Measurements from ENCODE around the gene PLXDC2. TPM values are rescaled to one million over a fixed set of nuclear protein-coding genes. Genes with fewer than 3 reads are reported as not detected.

The PLXDC2 gene
- total and polyA plus RNA-seq, 2 donors (not counting 1 experiment from before 2014, with no cell fraction given), result 0.07 TPM

- Histone ChIP-seq H3K4me2 (replicated peaks; ENCODE audit: low read depth, low read length, poor library complexity, severe bottlenecking) (no peak overlapping the region), H3K36me3 (replicated peaks in 1 of 2; ENCODE audit: control extremely low read depth in 1 of 2, control insufficient read depth in 1 of 2, extremely low read depth in 1 of 2, insufficient read depth in 2 of 2, low read length in 1 of 2) (no peaks in the 10 kb centered on the region), H2AFZ (ENCODE audit: insufficient read depth, low read depth, low read length, poor library complexity, severe bottlenecking) (no peak overlapping the region), H3K9ac (ENCODE audit: low read length) (no peak overlapping the region), H3K27me3 (replicated peaks in 1 of 4; ENCODE audit: control extremely low read depth in 1 of 4, control insufficient read depth in 3 of 4, insufficient read depth in 4 of 4, low read length in 3 of 4) (no peaks in the 10 kb centered on the region), H4K20me1 (ENCODE audit: control insufficient read depth, insufficient read depth, low read length, poor library complexity, severe bottlenecking) (no peaks in the 10 kb centered on the region), H3K9me3 (ENCODE audit: control extremely low read depth in 1 of 3, control insufficient read depth in 2 of 3, insufficient read depth in 1 of 3, low read length in 2 of 3) (no peaks in the 10 kb centered on the region), H3K4me3 (ENCODE audit: control extremely low read depth in 1 of 5, extremely low read depth in 1 of 5, insufficient read depth in 1 of 5, low read depth in 2 of 5, low read length in 4 of 5) (no peak overlapping the region), H3K79me2 (ENCODE audit: control insufficient read depth, insufficient read depth, low read length) (no peaks in the 10 kb centered on the region), H3K27ac (ENCODE audit: low read length in 2 of 2) (no peak overlapping the region), H3K4me1 (ENCODE audit: control insufficient read depth in 2 of 2, insufficient read depth in 2 of 2, low read length in 2 of 2) (no peaks in the 10 kb centered on the region)
- DNase-seq (no peak), ATAC-seq (ENCODE audit: low read depth) (no peak)
- POLR2A ChIA-PET, result no interaction called here
- Mint-ChIP-seq H3K27ac (no peak overlapping the region), H3K27me3 (no peaks in the 10 kb centered on the region), H3K4me3 (no peak overlapping the region), H3K9me3 (ENCODE audit: insufficient read depth) (no peaks in the 10 kb centered on the region), H3K4me1 (no peaks in the 10 kb centered on the region)
- CTCF ChIA-PET, result no interaction called here
- TF ChIP-seq, protein P1, sequence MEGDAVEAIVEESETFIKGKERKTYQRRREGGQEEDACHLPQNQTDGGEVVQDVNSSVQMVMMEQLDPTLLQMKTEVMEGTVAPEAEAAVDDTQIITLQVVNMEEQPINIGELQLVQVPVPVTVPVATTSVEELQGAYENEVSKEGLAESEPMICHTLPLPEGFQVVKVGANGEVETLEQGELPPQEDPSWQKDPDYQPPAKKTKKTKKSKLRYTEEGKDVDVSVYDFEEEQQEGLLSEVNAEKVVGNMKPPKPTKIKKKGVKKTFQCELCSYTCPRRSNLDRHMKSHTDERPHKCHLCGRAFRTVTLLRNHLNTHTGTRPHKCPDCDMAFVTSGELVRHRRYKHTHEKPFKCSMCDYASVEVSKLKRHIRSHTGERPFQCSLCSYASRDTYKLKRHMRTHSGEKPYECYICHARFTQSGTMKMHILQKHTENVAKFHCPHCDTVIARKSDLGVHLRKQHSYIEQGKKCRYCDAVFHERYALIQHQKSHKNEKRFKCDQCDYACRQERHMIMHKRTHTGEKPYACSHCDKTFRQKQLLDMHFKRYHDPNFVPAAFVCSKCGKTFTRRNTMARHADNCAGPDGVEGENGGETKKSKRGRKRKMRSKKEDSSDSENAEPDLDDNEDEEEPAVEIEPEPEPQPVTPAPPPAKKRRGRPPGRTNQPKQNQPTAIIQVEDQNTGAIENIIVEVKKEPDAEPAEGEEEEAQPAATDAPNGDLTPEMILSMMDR (IDR thresholded peaks at IDR 0.05), result no peak
- TF ChIP-seq EZH2 (IDR thresholded peaks at IDR 0.05; ENCODE audit: borderline replicate concordance, insufficient read depth, low read depth, low read length, poor library complexity, severe bottlenecking), result no peak
- intact Hi-C loops (cut with micrococcal nuclease), result no loop called here
- no CpG with 5 or more reads among the region's 3 CpGs for WGBS (ENCODE audit: insufficient coverage)
Measured at GRCh38 chr10:20173046-20173445, 356.8 kb downstream of the PLXDC2 start.

DNA sequence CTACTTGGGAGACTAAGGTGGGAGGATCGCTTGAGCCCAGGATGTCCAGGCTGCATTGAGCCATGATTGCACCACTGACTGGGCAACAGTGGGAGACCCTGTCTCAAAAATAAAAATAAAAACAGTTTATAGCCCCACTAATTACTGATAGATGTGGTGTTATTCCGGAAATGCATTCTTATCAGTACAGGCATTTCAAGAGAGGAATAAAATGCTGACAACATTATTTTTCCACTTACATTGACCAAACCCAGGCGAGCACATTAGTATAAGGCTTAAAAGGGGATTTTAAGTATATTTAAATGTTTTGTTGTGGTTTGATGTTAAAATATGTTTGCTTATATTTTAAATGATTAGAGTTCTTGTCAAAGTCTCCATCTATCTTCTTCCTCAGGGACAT is 359.5 kb downstream of the PLXDC2 start:
- no peaks in the 10 kb centered on the region for H3K27me3 Mint-ChIP-seq
- H3K27ac Mint-ChIP-seq, result no peak overlapping the region
- H4K20me1 ChIP-seq (ENCODE audit: control insufficient read depth, insufficient read depth, low read length, poor library complexity, severe bottlenecking), result no peaks in the 10 kb centered on the region
- no peaks in the 10 kb centered on the region for H3K4me1 Mint-ChIP-seq
- intact Hi-C loops (cut with micrococcal nuclease), result no loop called here
- no peak for TF ChIP-seq EZH2 (IDR thresholded peaks at IDR 0.05; ENCODE audit: borderline replicate concordance, insufficient read depth, low read depth, low read length, poor library complexity, severe bottlenecking)
- TF ChIP-seq, protein P1 (IDR thresholded peaks at IDR 0.05), result no peak
- ChIA-PET CTCF (no interaction called here), POLR2A (no interaction called here)
- H3K9me3 ChIP-seq (ENCODE audit: control extremely low read depth in 1 of 3, control insufficient read depth in 2 of 3, insufficient read depth in 1 of 3, low read length in 2 of 3), result no peaks in the 10 kb centered on the region
- H3K9me3 Mint-ChIP-seq (ENCODE audit: insufficient read depth), result no peaks in the 10 kb centered on the region
- H3K4me3 ChIP-seq (ENCODE audit: control extremely low read depth in 1 of 5, extremely low read depth in 1 of 5, insufficient read depth in 1 of 5, low read depth in 2 of 5, low read length in 4 of 5), result no peak overlapping the region
- no CpG with 5 or more reads among the region's 3 CpGs for WGBS (ENCODE audit: insufficient coverage)
- no peak overlapping the region for H3K9ac ChIP-seq (ENCODE audit: low read length)
- H3K36me3 ChIP-seq (replicated peaks in 1 of 2; ENCODE audit: control extremely low read depth in 1 of 2, control insufficient read depth in 1 of 2, extremely low read depth in 1 of 2, insufficient read depth in 2 of 2, low read length in 1 of 2), result no peaks in the 10 kb centered on the region
- H3K4me3 Mint-ChIP-seq, result no peak overlapping the region
- no peak overlapping the region for H3K27ac ChIP-seq (ENCODE audit: low read length in 2 of 2)
- H2AFZ ChIP-seq (ENCODE audit: insufficient read depth, low read depth, low read length, poor library complexity, severe bottlenecking), result no peak overlapping the region
- no peak overlapping the region for H3K4me2 ChIP-seq (replicated peaks; ENCODE audit: low read depth, low read length, poor library complexity, severe bottlenecking)
- H3K4me1 ChIP-seq (ENCODE audit: control insufficient read depth in 2 of 2, insufficient read depth in 2 of 2, low read length in 2 of 2), result no peaks in the 10 kb centered on the region
- no peaks in the 10 kb centered on the region for H3K27me3 ChIP-seq (replicated peaks in 1 of 4; ENCODE audit: control extremely low read depth in 1 of 4, control insufficient read depth in 3 of 4, insufficient read depth in 4 of 4, low read length in 3 of 4)
- ATAC-seq (ENCODE audit: low read depth) (no peak), DNase-seq (no peak)
- no peaks in the 10 kb centered on the region for H3K79me2 ChIP-seq (ENCODE audit: control insufficient read depth, insufficient read depth, low read length)

All from B cell (primary cell).